Gastroesophageal sphincter (tissue), 4 donors: ENCODE data around the gene TMEM141. TPM values are rescaled to one million over a fixed set of nuclear protein-coding genes. Genes with fewer than 3 reads are reported as not detected.

Experiments
- ATAC-seq: fragments of 150-250 bp; one replicate; pipeline ENCODE4 v1.9.1; 2016; ENCODE audit warnings: mild to moderate bottlenecking, moderate library complexity
- H3K27ac ChIP-seq, 4 donors: fragments of 200-600 bp; sonication (generic) in 3 of 4; 1 replicate in 3 of 4; 2 replicates in 1 of 4; pipeline ENCODE4 v1.5.1; 2016 to 2019
- H3K27me3 ChIP-seq: fragments of 200-600 bp; sonication (generic); one replicate; pipeline ENCODE4 v1.5.1; 2019
- H3K36me3 ChIP-seq, 2 donors: fragments of 200-600 bp; sonication (generic); one replicate each; pipeline ENCODE4 v1.5.1; 2019; ENCODE audit warnings: control low read depth in 1 of 2
- H3K4me1 ChIP-seq, 3 donors: fragments of 200-600 bp; sonication (generic); 1 replicate in 2 of 3; 2 replicates in 1 of 3; pipeline ENCODE4 v1.5.1; 2016 to 2019; ENCODE audit warnings: control low read depth in 2 of 3
- H3K4me3 ChIP-seq, 2 donors: fragments of 200-600 bp; sonication (generic); one replicate each; pipeline ENCODE4 v1.5.1; 2019; ENCODE audit warnings: mild to moderate bottlenecking in 1 of 2, moderate library complexity in 1 of 2
- H3K9me3 ChIP-seq, 3 donors: fragments of 200-600 bp; sonication (generic); one replicate each; pipeline ENCODE4 v1.5.1; 2017 to 2019; ENCODE audit warnings: control low read depth in 2 of 3
- CTCF ChIP-seq, 4 experiments: fragments of 200-600 bp in 2 of 4; fragments of 450-650 bp in 2 of 4; sonication (generic) in 1 of 4; IDR thresholded peaks; one replicate each; pipeline ENCODE4 v1.5.1; 2017 to 2019; ENCODE audit warnings: antibody characterized with exemption in 4 of 4, mild to moderate bottlenecking in 2 of 4, moderate library complexity in 2 of 4
- EP300 ChIP-seq: sonication (generic); formaldehyde crosslinking; IDR thresholded peaks from one replicate; pipeline ENCODE4 v1.6.1; 2017; ENCODE audit warnings: antibody characterized with exemption, mild to moderate bottlenecking
- POLR2A ChIP-seq, 2 donors: fragments of 450-650 bp; IDR thresholded peaks; one replicate each; pipeline ENCODE4 v1.6.1; 2017; ENCODE audit warnings: antibody characterized with exemption in 2 of 2, mild to moderate bottlenecking in 2 of 2, moderate library complexity in 1 of 2
- POLR2AphosphoS5 ChIP-seq: sonication (generic); formaldehyde crosslinking; IDR thresholded peaks from one replicate; pipeline ENCODE4 v1.6.1; 2017; ENCODE audit warnings: antibody characterized with exemption
- WGBS, 2 donors: methylation state at CpG; one replicate each; pipeline ENCODE4 v1.1.5; 2018; ENCODE audit warnings: low coverage in 1 of 2; 5-methylcytosine and 5-hydroxymethylcytosine counted together
- total RNA-seq, 4 donors: library from RNA; depleted of rRNA; stranded (reverse); fragments of >200 nt; gene quantifications; one replicate each; pipeline ENCODE4 v1.1.0, GENCODE V29; 2016

The TMEM141 gene
- total RNA-seq, 4 donors from 2014 or later: 33.0 to 51.5 (median 40.4) TPM

- Histone ChIP-seq H3K27me3 (no peaks in the 10 kb centered on the region), H3K9me3 (no peaks in the 10 kb centered on the region), H3K4me1 (peaks cover 0 to 22% (median 0%) of the 10 kb centered on the region in 3 donors), H3K36me3 (peaks cover 0 to 66% of the 10 kb centered on the region in 2 donors), H3K27ac (no peak overlapping the region), H3K4me3 (no peak overlapping the region)
- no peak for ATAC-seq
- no peak for TF ChIP-seq EP300
- TF ChIP-seq POLR2A (IDR thresholded peaks at IDR 0.05): no peak
- no peak for TF ChIP-seq CTCF (IDR thresholded peaks at IDR 0.05)
- WGBS, 2 donors: 60 to 80% methylated on average over 1 of the region's 21 CpGs
These were observed 33.5 kb downstream of the TMEM141 start for GRCh38 chr9:136824496-136825225.

GRCh38 chr9:136825295-136826187, 34.4 kb downstream of the TMEM141 start:
- ATAC-seq: no peak
- Histone ChIP-seq H3K9me3 (no peaks in the 10 kb centered on the region), H3K27ac (no peak overlapping the region), H3K36me3 (peaks cover 0 to 75% of the 10 kb centered on the region in 2 donors), H3K4me1 (peaks cover 0 to 21% (median 0%) of the 10 kb centered on the region in 3 donors), H3K4me3 (no peak overlapping the region), H3K27me3 (no peaks in the 10 kb centered on the region)
- TF ChIP-seq CTCF (IDR thresholded peaks at IDR 0.05): no peak
- no peak for TF ChIP-seq EP300
- TF ChIP-seq POLR2A (IDR thresholded peaks at IDR 0.05): no peak
- TF ChIP-seq POLR2AphosphoS5: no peak
- 86 to 95% methylated on average over 8 to 9 of the region's 44 CpGs for WGBS, 2 donors

GRCh38 chr9:136826188-136826541, 35.0 kb downstream of the TMEM141 start:
- Histone ChIP-seq H3K27me3 (no peaks in the 10 kb centered on the region), H3K4me1 (peaks cover 0 to 14% (median 0%) of the 10 kb centered on the region in 3 donors), H3K27ac (no peak overlapping the region), H3K36me3 (peaks cover 0 to 81% of the 10 kb centered on the region in 2 donors), H3K4me3 (no peak overlapping the region), H3K9me3 (no peaks in the 10 kb centered on the region)
- TF ChIP-seq CTCF (IDR thresholded peaks at IDR 0.05) (no peak), EP300 (no peak), POLR2A (IDR thresholded peaks at IDR 0.05) (no peak), POLR2AphosphoS5 (no peak)
- WGBS, 2 donors: no CpG with 5 or more reads among the region's 17 CpGs
- no peak for ATAC-seq

GRCh38 chr9:136826703-136827582, 35.8 kb downstream of the TMEM141 start:
- H3K36me3 ChIP-seq: peaks cover 0 to 89% of the 10 kb centered on the region in 2 donors
- ATAC-seq: no peak
- peaks cover 0 to 7% (median 0%) of the 10 kb centered on the region in 3 donors for H3K4me1 ChIP-seq
- WGBS, 2 donors: 80 to 87% methylated on average over 1 to 5 of the region's 24 CpGs
- H3K9me3 ChIP-seq: no peaks in the 10 kb centered on the region
- no peak overlapping the region for H3K27ac ChIP-seq
- H3K27me3 ChIP-seq: no peaks in the 10 kb centered on the region
- TF ChIP-seq CTCF (IDR thresholded peaks at IDR 0.05) (no peak), POLR2A (IDR thresholded peaks at IDR 0.05) (no peak), EP300 (no peak), POLR2AphosphoS5 (no peak)
- H3K4me3 ChIP-seq: no peak overlapping the region
